SK-N-SH treated with all-trans-retinoic acid at 6 μM for 48 hours (cell line): Measurements from ENCODE around the gene ZNF462.

Experiments used
- ATAC-seq: fragments of 200-7000 bp; cut with Tn5 transposase; 3 replicates; pipeline ENCODE4 v1.9.1; 2020; ENCODE audit warnings: mild to moderate bottlenecking, moderate library complexity
- CSRNP3 ChIP-seq: fragments of 250-450 bp; sonication (Bioruptor Pico); IDR thresholded peaks from 2 replicates; pipeline ENCODE4 v1.5.1; 2021; ENCODE audit warnings: mild to moderate bottlenecking, moderate library complexity
- ISL1 ChIP-seq: fragments of 250-450 bp; sonication (Bioruptor Pico); IDR thresholded peaks from 2 replicates; pipeline ENCODE4 v2.1.2; 2022; ENCODE audit warnings: mild to moderate bottlenecking, moderate library complexity
- OSR1 ChIP-seq: fragments of 250-450 bp; sonication (Bioruptor Pico); IDR thresholded peaks from 2 replicates; pipeline ENCODE4 v1.8.0; 2022; ENCODE audit warnings: moderate library complexity, mild to moderate bottlenecking, inconsistent platforms
- POU6F1 ChIP-seq: fragments of 250-450 bp; sonication (Bioruptor Pico); IDR thresholded peaks from 2 replicates; pipeline ENCODE4 v1.8.0; 2021; ENCODE audit warnings: low read depth, mild to moderate bottlenecking, moderate library complexity, borderline replicate concordance
- PPARA ChIP-seq: fragments of 250-450 bp; sonication (Bioruptor Pico); IDR thresholded peaks from 2 replicates; pipeline ENCODE4 v1.5.0; 2020; ENCODE audit warnings: mild to moderate bottlenecking, borderline replicate concordance
- RARB ChIP-seq: fragments of 250-450 bp; sonication (Bioruptor Pico); IDR thresholded peaks from 2 replicates; pipeline ENCODE4 v1.8.0; 2021; ENCODE audit warnings: mild to moderate bottlenecking, moderate library complexity
- TCF4 ChIP-seq: fragments of 250-450 bp; sonication (Bioruptor Pico); IDR thresholded peaks from 2 replicates; pipeline ENCODE4 v1.8.0; 2021; ENCODE audit warnings: mild to moderate bottlenecking, moderate library complexity, borderline replicate concordance
- TOX ChIP-seq: fragments of 250-450 bp; sonication (Bioruptor Pico); IDR thresholded peaks from 2 replicates; pipeline ENCODE4 v1.8.0; 2021; ENCODE audit warnings: mild to moderate bottlenecking, moderate library complexity, borderline replicate concordance
- ZC3H10 ChIP-seq: fragments of 250-450 bp; sonication (Bioruptor Pico); IDR thresholded peaks from 2 replicates; pipeline ENCODE4 v1.5.1; 2021; ENCODE audit warnings: mild to moderate bottlenecking, moderate library complexity
- ZFP3 ChIP-seq: fragments of 250-450 bp; sonication (Bioruptor Pico); IDR thresholded peaks from 2 replicates; pipeline ENCODE4 v1.5.0; 2020; ENCODE audit warnings: mild to moderate bottlenecking, moderate library complexity
- ZFP30 ChIP-seq: fragments of 450-650 bp; formaldehyde crosslinking; IDR thresholded peaks from 2 replicates; pipeline ENCODE4 v1.5.0; 2022; ENCODE audit warnings: mild to moderate bottlenecking, moderate library complexity
- ZNF70 ChIP-seq: fragments of 450-650 bp; formaldehyde crosslinking; IDR thresholded peaks from 2 replicates; pipeline ENCODE4 v1.5.0; 2020; ENCODE audit warnings: mild to moderate bottlenecking, moderate library complexity
- ZNF8 ChIP-seq: fragments of 450-650 bp; formaldehyde crosslinking; IDR thresholded peaks from 2 replicates; pipeline ENCODE4 v1.5.0; 2020; ENCODE audit warnings: mild to moderate bottlenecking, moderate library complexity
- TF ChIP-seq, protein P1 (sequence below): fragments of 250-450 bp; sonication (Bioruptor Pico); IDR thresholded peaks from 2 replicates; pipeline ENCODE4 v1.8.0; 2020; ENCODE audit warnings: mild to moderate bottlenecking, moderate library complexity, borderline replicate concordance
- TF ChIP-seq, protein P2 (sequence below): fragments of 250-450 bp; sonication (Bioruptor Pico); IDR thresholded peaks from 2 replicates; pipeline ENCODE4 v1.5.0; 2020; ENCODE audit warnings: mild to moderate bottlenecking, moderate library complexity
- TF ChIP-seq, protein P3 (sequence below): fragments of 250-450 bp; sonication (Bioruptor Pico); IDR thresholded peaks from 2 replicates; pipeline ENCODE4 v1.5.1; 2020; ENCODE audit warnings: low read depth, mild to moderate bottlenecking, moderate library complexity

ZNF462 gene

DNA sequence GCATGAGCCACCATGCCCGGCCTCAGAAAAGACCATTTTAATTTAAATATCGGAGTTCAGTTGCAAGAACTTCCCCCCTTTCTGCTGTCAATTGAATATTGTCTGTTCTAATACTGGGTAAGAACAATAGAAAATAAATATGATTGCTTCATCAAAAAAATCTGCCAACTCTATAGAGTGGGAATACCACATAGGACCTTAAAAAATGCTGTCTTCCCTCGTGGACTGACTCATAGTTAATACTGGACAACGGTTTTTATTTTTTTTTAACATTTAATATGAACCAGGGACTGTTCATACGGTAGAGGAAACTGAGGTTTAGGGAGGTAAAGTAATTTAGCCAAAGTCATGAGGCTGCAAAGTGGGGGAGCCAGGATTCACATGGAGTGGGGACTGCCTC is 9.7 kb downstream of the ZNF462 start (continued):
- TF ChIP-seq POU6F1 (CRISPR knock-in tag), result no peak
- no peak for TF ChIP-seq TOX (CRISPR knock-in tag)
- no peak for TF ChIP-seq ISL1
- no peak for TF ChIP-seq RARB (CRISPR knock-in tag)

- no peak for ATAC-seq
- TF ChIP-seq PPARA (no peak), OSR1 (no peak)
- TF ChIP-seq, protein P1, sequence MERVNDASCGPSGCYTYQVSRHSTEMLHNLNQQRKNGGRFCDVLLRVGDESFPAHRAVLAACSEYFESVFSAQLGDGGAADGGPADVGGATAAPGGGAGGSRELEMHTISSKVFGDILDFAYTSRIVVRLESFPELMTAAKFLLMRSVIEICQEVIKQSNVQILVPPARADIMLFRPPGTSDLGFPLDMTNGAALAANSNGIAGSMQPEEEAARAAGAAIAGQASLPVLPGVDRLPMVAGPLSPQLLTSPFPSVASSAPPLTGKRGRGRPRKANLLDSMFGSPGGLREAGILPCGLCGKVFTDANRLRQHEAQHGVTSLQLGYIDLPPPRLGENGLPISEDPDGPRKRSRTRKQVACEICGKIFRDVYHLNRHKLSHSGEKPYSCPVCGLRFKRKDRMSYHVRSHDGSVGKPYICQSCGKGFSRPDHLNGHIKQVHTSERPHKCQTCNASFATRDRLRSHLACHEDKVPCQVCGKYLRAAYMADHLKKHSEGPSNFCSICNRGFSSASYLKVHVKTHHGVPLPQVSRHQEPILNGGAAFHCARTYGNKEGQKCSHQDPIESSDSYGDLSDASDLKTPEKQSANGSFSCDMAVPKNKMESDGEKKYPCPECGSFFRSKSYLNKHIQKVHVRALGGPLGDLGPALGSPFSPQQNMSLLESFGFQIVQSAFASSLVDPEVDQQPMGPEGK, result no peak
- TF ChIP-seq, protein P2, sequence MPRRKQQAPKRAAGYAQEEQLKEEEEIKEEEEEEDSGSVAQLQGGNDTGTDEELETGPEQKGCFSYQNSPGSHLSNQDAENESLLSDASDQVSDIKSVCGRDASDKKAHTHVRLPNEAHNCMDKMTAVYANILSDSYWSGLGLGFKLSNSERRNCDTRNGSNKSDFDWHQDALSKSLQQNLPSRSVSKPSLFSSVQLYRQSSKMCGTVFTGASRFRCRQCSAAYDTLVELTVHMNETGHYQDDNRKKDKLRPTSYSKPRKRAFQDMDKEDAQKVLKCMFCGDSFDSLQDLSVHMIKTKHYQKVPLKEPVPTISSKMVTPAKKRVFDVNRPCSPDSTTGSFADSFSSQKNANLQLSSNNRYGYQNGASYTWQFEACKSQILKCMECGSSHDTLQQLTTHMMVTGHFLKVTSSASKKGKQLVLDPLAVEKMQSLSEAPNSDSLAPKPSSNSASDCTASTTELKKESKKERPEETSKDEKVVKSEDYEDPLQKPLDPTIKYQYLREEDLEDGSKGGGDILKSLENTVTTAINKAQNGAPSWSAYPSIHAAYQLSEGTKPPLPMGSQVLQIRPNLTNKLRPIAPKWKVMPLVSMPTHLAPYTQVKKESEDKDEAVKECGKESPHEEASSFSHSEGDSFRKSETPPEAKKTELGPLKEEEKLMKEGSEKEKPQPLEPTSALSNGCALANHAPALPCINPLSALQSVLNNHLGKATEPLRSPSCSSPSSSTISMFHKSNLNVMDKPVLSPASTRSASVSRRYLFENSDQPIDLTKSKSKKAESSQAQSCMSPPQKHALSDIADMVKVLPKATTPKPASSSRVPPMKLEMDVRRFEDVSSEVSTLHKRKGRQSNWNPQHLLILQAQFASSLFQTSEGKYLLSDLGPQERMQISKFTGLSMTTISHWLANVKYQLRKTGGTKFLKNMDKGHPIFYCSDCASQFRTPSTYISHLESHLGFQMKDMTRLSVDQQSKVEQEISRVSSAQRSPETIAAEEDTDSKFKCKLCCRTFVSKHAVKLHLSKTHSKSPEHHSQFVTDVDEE (CRISPR knock-in tag), result no peak
Measured at GRCh38 chr9:106874031-106874430, 11.1 kb downstream of the ZNF462 start.

- TF ChIP-seq ZNF8 (CRISPR knock-in tag) (no peak), CSRNP3 (CRISPR knock-in tag) (no peak), ZFP3 (CRISPR knock-in tag) (no peak), TCF4 (no peak), POU6F1 (CRISPR knock-in tag) (no peak), ZC3H10 (CRISPR knock-in tag) (no peak), TOX (CRISPR knock-in tag) (no peak), OSR1 (no peak), ZNF70 (CRISPR knock-in tag) (no peak), ZFP30 (CRISPR knock-in tag) (no peak)
- TF ChIP-seq, protein P1, result no peak
- TF ChIP-seq, protein P3, sequence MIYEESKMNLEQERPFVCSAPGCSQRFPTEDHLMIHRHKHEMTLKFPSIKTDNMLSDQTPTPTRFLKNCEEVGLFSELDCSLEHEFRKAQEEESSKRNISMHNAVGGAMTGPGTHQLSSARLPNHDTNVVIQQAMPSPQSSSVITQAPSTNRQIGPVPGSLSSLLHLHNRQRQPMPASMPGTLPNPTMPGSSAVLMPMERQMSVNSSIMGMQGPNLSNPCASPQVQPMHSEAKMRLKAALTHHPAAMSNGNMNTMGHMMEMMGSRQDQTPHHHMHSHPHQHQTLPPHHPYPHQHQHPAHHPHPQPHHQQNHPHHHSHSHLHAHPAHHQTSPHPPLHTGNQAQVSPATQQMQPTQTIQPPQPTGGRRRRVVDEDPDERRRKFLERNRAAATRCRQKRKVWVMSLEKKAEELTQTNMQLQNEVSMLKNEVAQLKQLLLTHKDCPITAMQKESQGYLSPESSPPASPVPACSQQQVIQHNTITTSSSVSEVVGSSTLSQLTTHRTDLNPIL, result no peak
- no peak for ATAC-seq
Measured at GRCh38 chr9:106874652-106875051, 11.7 kb downstream of the ZNF462 start.
